Gastrocnemius medialis (tissue), 4 donors: ENCODE results near the gene PTPRCAP. TPM values are rescaled to one million over a fixed set of nuclear protein-coding genes. Genes with fewer than 3 reads are reported as not detected.

ENCODE experiments used
- ATAC-seq, 2 donors: fragments of 150-250 bp; one replicate each; pipeline ENCODE4 v1.9.1; 2016
- DNase-seq, 2 donors: peaks; one replicate each; pipeline ENCODE4 v3.0.0-alpha.2; 2019
- H3K27ac ChIP-seq, 4 donors: fragments of 200-600 bp; sonication (generic); 1 replicate in 1 of 4; 2 replicates in 3 of 4; pipeline ENCODE4 v1.5.1; 2016 to 2018; ENCODE audit warnings: mild to moderate bottlenecking in 2 of 4, moderate library complexity in 1 of 4
- H3K27me3 ChIP-seq, 3 donors: fragments of 200-600 bp; sonication (generic) in 2 of 3; 1 replicate in 1 of 3; 2 replicates in 2 of 3; pipeline versions ENCODE4 v1.5.1 to v1.6.0; 2016 to 2019; ENCODE audit warnings: mild to moderate bottlenecking in 1 of 3, moderate library complexity in 1 of 3
- H3K36me3 ChIP-seq, 2 donors: fragments of 200-600 bp; sonication (generic) in 1 of 2; one replicate each; pipeline ENCODE4 v1.5.1; 2017 to 2018
- H3K4me1 ChIP-seq, 2 donors: fragments of 200-600 bp; sonication (generic) in 1 of 2; one replicate each; pipeline ENCODE4 v1.5.1; 2016 to 2017; ENCODE audit warnings: mild to moderate bottlenecking in 2 of 2
- H3K4me3 ChIP-seq, 4 donors: fragments of 200-600 bp; sonication (generic) in 3 of 4; 1 replicate in 1 of 4; 2 replicates in 3 of 4; pipeline ENCODE4 v1.5.1; 2016 to 2019; ENCODE audit warnings: mild to moderate bottlenecking in 2 of 4
- H3K9me3 ChIP-seq, 3 donors: fragments of 200-600 bp; sonication (generic) in 2 of 3; 1 replicate in 1 of 3; 2 replicates in 2 of 3; pipeline ENCODE4 v1.5.1; 2016 to 2019
- CTCF ChIP-seq, 5 experiments: fragments of 450-650 bp in 3 of 5; fragments of 200-600 bp in 2 of 5; sonication (generic) in 2 of 5; IDR thresholded peaks in 4 of 5; conservative IDR thresholded peaks in 1 of 5; 1 replicate in 4 of 5; 2 replicates in 1 of 5; pipeline ENCODE4 v1.5.1; 2016 to 2019; ENCODE audit warnings: antibody characterized with exemption in 5 of 5, mild to moderate bottlenecking in 3 of 5, moderate library complexity in 3 of 5
- POLR2A ChIP-seq, 2 donors: fragments of 450-650 bp; IDR thresholded peaks; one replicate each; pipeline ENCODE4 v1.6.1; 2017; ENCODE audit warnings: antibody characterized with exemption in 2 of 2, mild to moderate bottlenecking in 2 of 2, moderate library complexity in 2 of 2
- in situ Hi-C, 4 donors: fragments of 200-750 bp; cut with MboI; loops; one replicate each; pipeline versions ENCODE4 v1.15.0 to v1.8.0; 2017; ENCODE audit warnings: low sequenced_read_pairs in 4 of 4
- intact Hi-C: fragments of 100-400 bp; cut with DNase I; formaldehyde crosslinking; loops from one replicate; pipeline ENCODE4 v1.15.1; 2023; ENCODE audit warnings: low total_unique reads
- total RNA-seq, 4 donors: library from RNA; depleted of rRNA; stranded (reverse); fragments of >200 nt; gene quantifications; one replicate each; pipeline versions ENCODE4 v1.1.0 to v1.2.3, GENCODE V29; 2016

Gene PTPRCAP
- total RNA-seq, 4 donors from 2014 or later, result 0.47 to 1.5 (median 1.3) TPM

GRCh38 chr11:67415501-67416304, 21.8 kb downstream of the PTPRCAP start, which contains the start of gene CARNS1:
Gene CARNS1 (plus strand): TSS chr11:67415678. CDS start chr11:67416200, 522 bp downstream.
- in situ Hi-C loops, result no loop called here
- Histone ChIP-seq H3K36me3 (no peaks in the 10 kb centered on the region), H3K27ac (peak within 1 kb of the TSS; percentile 78 to 97 (median 87)), H3K4me3 (peak within 1 kb of the TSS; percentile 40 to 56 (median 50)), H3K9me3 (no peaks in the 10 kb centered on the region), H3K4me1 (peaks cover 46 to 53% of the 10 kb centered on the region in 2 donors), H3K27me3 (peaks cover 2 to 7% (median 4%) of the 10 kb centered on the region in 3 donors)
- intact Hi-C loops, result no loop called here
- DNase-seq, result peak in 1 of 2 donors; percentile 59
- peak in 1 of 2 donors; percentile 5 for ATAC-seq
- no peak for TF ChIP-seq POLR2A (IDR thresholded peaks at IDR 0.05)
- no peak for TF ChIP-seq CTCF (IDR thresholded peaks at IDR 0.05 in 4 of 5, conservative IDR thresholded peaks at IDR 0.05 in 1 of 5)

- H3K27me3 ChIP-seq, result peaks cover 17 to 25% (median 22%) of the 10 kb centered on the region in 3 donors
- no peak for TF ChIP-seq CTCF (IDR thresholded peaks at IDR 0.05 in 4 of 5, conservative IDR thresholded peaks at IDR 0.05 in 1 of 5)
- TF ChIP-seq POLR2A (IDR thresholded peaks at IDR 0.05), result no peak
- H3K36me3 ChIP-seq, result no peaks in the 10 kb centered on the region
- intact Hi-C loops (no loop called here), in situ Hi-C loops (no loop called here)
- no peaks in the 10 kb centered on the region for H3K9me3 ChIP-seq
- DNase-seq (no peak), ATAC-seq (no peak)
- H3K4me3 ChIP-seq, result no peak overlapping the region
- H3K27ac ChIP-seq, result no peak overlapping the region
- peaks cover 24 to 32% of the 10 kb centered on the region in 2 donors for H3K4me1 ChIP-seq
These were observed 24.1 kb downstream of the PTPRCAP start for GRCh38 chr11:67413266-67413849.

DNA sequence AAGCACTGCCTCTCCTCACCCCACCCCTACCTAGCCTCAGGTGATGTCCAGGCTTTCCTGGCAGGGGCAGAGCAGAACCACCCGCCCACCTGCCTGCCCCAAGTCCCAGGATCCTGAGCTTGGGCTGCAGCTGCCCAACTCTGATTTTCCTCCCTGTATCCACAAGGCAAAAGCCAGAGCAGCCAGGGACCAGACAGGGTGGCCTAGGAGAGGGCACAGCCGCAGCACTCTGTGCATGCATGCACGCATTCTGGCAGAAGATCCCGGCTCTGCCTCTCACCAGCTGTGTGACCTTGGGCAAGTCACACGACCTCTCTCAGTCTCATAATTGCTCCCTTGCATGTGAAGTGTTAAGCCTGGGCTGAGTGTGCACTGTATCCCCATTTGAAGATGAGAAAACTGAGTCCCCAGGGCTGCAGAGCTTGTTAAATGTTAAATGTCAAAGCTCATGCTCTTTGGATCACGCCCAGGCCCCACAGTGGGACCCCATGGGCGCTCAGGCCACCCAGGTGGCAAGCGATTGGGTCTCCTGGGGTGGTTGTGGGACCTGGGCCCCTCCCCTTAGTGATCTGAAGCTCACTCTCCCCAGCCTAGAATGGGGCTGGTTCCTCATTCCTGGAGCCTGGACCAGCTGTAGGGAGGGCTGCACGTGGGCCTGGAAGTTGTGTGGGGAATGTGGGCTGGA, 24.8 kb downstream of the PTPRCAP start:
- no peak overlapping the region for H3K4me3 ChIP-seq
- in situ Hi-C loops (no loop called here), intact Hi-C loops (no loop called here)
- H3K4me1 ChIP-seq, result peaks cover 18 to 25% of the 10 kb centered on the region in 2 donors
- ATAC-seq (no peak), DNase-seq (no peak)
- H3K27ac ChIP-seq, result no peak overlapping the region
- H3K36me3 ChIP-seq, result no peaks in the 10 kb centered on the region
- no peaks in the 10 kb centered on the region for H3K9me3 ChIP-seq
- peaks cover 17 to 31% (median 25%) of the 10 kb centered on the region in 3 donors for H3K27me3 ChIP-seq
- TF ChIP-seq POLR2A (IDR thresholded peaks at IDR 0.05) (no peak), CTCF (IDR thresholded peaks at IDR 0.05 in 4 of 5, conservative IDR thresholded peaks at IDR 0.05 in 1 of 5) (no peak)

GRCh38 chr11:67411785-67412152, 25.7 kb downstream of the PTPRCAP start:
- in situ Hi-C loops, result no loop called here
- no peak overlapping the region for H3K4me3 ChIP-seq
- peaks cover 17 to 31% (median 25%) of the 10 kb centered on the region in 3 donors for H3K27me3 ChIP-seq
- DNase-seq (no peak), ATAC-seq (no peak)
- TF ChIP-seq CTCF (IDR thresholded peaks at IDR 0.05 in 4 of 5, conservative IDR thresholded peaks at IDR 0.05 in 1 of 5), result no peak
- TF ChIP-seq POLR2A (IDR thresholded peaks at IDR 0.05), result no peak
- no peaks in the 10 kb centered on the region for H3K36me3 ChIP-seq
- no peaks in the 10 kb centered on the region for H3K9me3 ChIP-seq
- intact Hi-C loops, result no loop called here
- no peak overlapping the region for H3K27ac ChIP-seq
- peaks cover 10 to 17% of the 10 kb centered on the region in 2 donors for H3K4me1 ChIP-seq
